Activated CD4-positive, alpha-beta T cell treated with anti-CD3 and anti-CD28 coated beads for 36 hours (primary cell): ENCODE results near the gene GLG1. TPM values are rescaled to one million over a fixed set of nuclear protein-coding genes. Genes with fewer than 3 reads are reported as not detected.
"Not testable (repeated sequence)": the region's sequence is repeated elsewhere in the genome, so short reads cannot be mapped to it uniquely, and the experiment has no call there.

ENCODE experiments used
- ATAC-seq: fragments of 200-7000 bp; cut with Tn5 transposase; one replicate; pipeline ENCODE4 v1.10.0; 2021; ENCODE audit warnings: mild to moderate bottlenecking, moderate library complexity
- CTCF ChIA-PET: fragments of 350-600 bp; sonication (Branson Sonifier 250); formaldehyde crosslinking; loops from one replicate; lab custom pipeline; 2021; ENCODE audit warnings: antibody characterized with exemption; lab: Charles Lee
- POLR2A ChIA-PET: fragments of 350-600 bp; sonication (Branson Sonifier 250); formaldehyde crosslinking; loops from one replicate; lab custom pipeline; 2021; ENCODE audit warnings: antibody characterized with exemption, inconsistent platforms; lab: Charles Lee
- DNase-seq: peaks from one replicate; pipeline ENCODE4 v3.0.0-alpha.2; 2020
- H3K27ac Mint-ChIP-seq: one replicate; pipeline ENCODE4 v1.8.0; 2021; ENCODE audit warnings: mixed read lengths
- H3K27me3 Mint-ChIP-seq: one replicate; pipeline ENCODE4 v1.8.0; 2021; ENCODE audit warnings: mixed read lengths
- H3K36me3 Mint-ChIP-seq: one replicate; pipeline ENCODE4 v1.8.0; 2021; ENCODE audit warnings: low read depth, mixed read lengths
- H3K4me1 Mint-ChIP-seq: one replicate; pipeline ENCODE4 v1.8.0; 2021; ENCODE audit warnings: mixed read lengths
- H3K4me3 Mint-ChIP-seq: one replicate; pipeline ENCODE4 v1.8.0; 2021; ENCODE audit warnings: mild to moderate bottlenecking, moderate library complexity, mixed read lengths
- H3K9me3 Mint-ChIP-seq: one replicate; pipeline ENCODE4 v1.8.0; 2021; ENCODE audit warnings: low read depth, mixed read lengths
- intact Hi-C, 2 experiments: fragments of 100-400 bp; cut with DNase I in 1 of 2; cut with micrococcal nuclease in 1 of 2; formaldehyde crosslinking; loops; one replicate each; pipeline versions ENCODE4 v1.14.2 to v1.15.1; 2022 to 2024; cut with DNase I, micrococcal nuclease
- total RNA-seq, 2 experiments: library from RNA; stranded (reverse); gene quantifications; one replicate each; pipeline ENCODE4 v1.2.3, GENCODE V29; 2021

Gene GLG1
- total RNA-seq, 2 experiments from 2014 or later: 66.3 to 68.3 TPM

GRCh38 chr16:74404148-74404933, 202.6 kb downstream of the GLG1 start:
- H3K27me3 Mint-ChIP-seq, CTCF ChIA-PET, H3K4me3 Mint-ChIP-seq, POLR2A ChIA-PET, H3K36me3 Mint-ChIP-seq, H3K27ac Mint-ChIP-seq, DNase-seq, intact Hi-C loops, H3K4me1 Mint-ChIP-seq, ATAC-seq, H3K9me3 Mint-ChIP-seq: not testable (repeated sequence)

- H3K27me3 Mint-ChIP-seq, H3K4me3 Mint-ChIP-seq, DNase-seq, POLR2A ChIA-PET, H3K27ac Mint-ChIP-seq, CTCF ChIA-PET, ATAC-seq, intact Hi-C loops, H3K4me1 Mint-ChIP-seq, H3K36me3 Mint-ChIP-seq, H3K9me3 Mint-ChIP-seq: not testable (repeated sequence)
Measured at GRCh38 chr16:74400238-74400637, 206.7 kb downstream of the GLG1 start.

- CTCF ChIA-PET, H3K27ac Mint-ChIP-seq, H3K27me3 Mint-ChIP-seq, H3K4me3 Mint-ChIP-seq, ATAC-seq, H3K9me3 Mint-ChIP-seq, DNase-seq, POLR2A ChIA-PET, intact Hi-C loops, H3K4me1 Mint-ChIP-seq, H3K36me3 Mint-ChIP-seq: not testable (repeated sequence)
Measured at GRCh38 chr16:74398212-74398895, 208.6 kb downstream of the GLG1 start.

Other genes with a start within 250 kb of the GLG1 start
- 1 to 10 TPM; 2.1 to 3.3 TPM for gene NPIPB15, start 230.8 kb downstream of the GLG1 start, total RNA-seq
- under 1 TPM in 1 of 2 experiments, not detected in 1; 0.23 TPM for gene CLEC18B, start 185.6 kb downstream of the GLG1 start, total RNA-seq
- gene RFWD3, start 59.8 kb upstream of the GLG1 start, total RNA-seq: 100 to 1,000 TPM in 1 of 2 experiments, 10 to 100 TPM in 1; 92.7 to 102 TPM
- 10 to 100 TPM; 30.3 TPM for gene MLKL, start 93.7 kb upstream of the GLG1 start, total RNA-seq
- not detected for gene FA2H, start 167.7 kb upstream of the GLG1 start, total RNA-seq